A549 (cell line): ENCODE data around the gene FBLN1.

Experiments
- EP300 ChIP-seq, 2 experiments: fragments of >200 bp; sonication (Bioruptor Twin); formaldehyde crosslinking; IDR thresholded peaks; 2 replicates in 1 of 2; 3 replicates in 1 of 2; pipeline ENCODE4 v1.6.1; 2016 to 2017
- ESRRA ChIP-seq: fragments of 150-350 bp; IDR thresholded peaks from 2 replicates; pipeline ENCODE4 v1.6.1; 2014; ENCODE audit warnings: mild to moderate bottlenecking, low read length, borderline replicate concordance
- GATA3 ChIP-seq: IDR thresholded peaks from 2 replicates; pipeline ENCODE4 v1.6.1; 2012; ENCODE audit warnings: borderline replicate concordance
- KDM5A ChIP-seq: fragments of 200-600 bp; sonication (generic); IDR thresholded peaks from 2 replicates; pipeline ENCODE4 v1.6.1; 2016; ENCODE audit warnings: antibody characterized with exemption, mild to moderate bottlenecking
- MAFK ChIP-seq: fragments of 450-650 bp; IDR thresholded peaks from 2 replicates; pipeline ENCODE4 v1.6.1; 2014; ENCODE audit not compliant: partially characterized antibody
- POLR2A ChIP-seq: IDR thresholded peaks from 2 replicates; pipeline ENCODE4 v1.6.1; 2012; ENCODE audit warnings: mild to moderate bottlenecking, low read length
- POLR2AphosphoS2 ChIP-seq: conservative IDR thresholded peaks from 2 replicates; pipeline ENCODE4 v1.6.1; 2012; ENCODE audit warnings: low read length, improper control_type of control experiment, inconsistent platforms
- RCOR1 ChIP-seq: fragments of 150-350 bp; IDR thresholded peaks from 2 replicates; pipeline ENCODE4 v1.6.1; 2014; ENCODE audit warnings: antibody characterized with exemption, low read length, low read depth
- SMC3 ChIP-seq: fragments of >200 bp; sonication (Bioruptor Twin); formaldehyde crosslinking; IDR thresholded peaks from 3 replicates; pipeline ENCODE4 v1.6.1; 2018; ENCODE audit warnings: inconsistent platforms
- SREBF2 ChIP-seq: fragments of 450-650 bp; IDR thresholded peaks from 2 replicates; pipeline ENCODE4 v1.6.1; 2014; ENCODE audit warnings: mild to moderate bottlenecking, moderate library complexity
- TF ChIP-seq, protein P1 (sequence below): fragments of 200-600 bp; sonication (generic); IDR thresholded peaks from 2 replicates; pipeline ENCODE4 v1.6.1; 2016; ENCODE audit warnings: antibody characterized with exemption, mild to moderate bottlenecking, moderate library complexity
- TF ChIP-seq, protein P2 (sequence below): fragments of >200 bp; sonication (Bioruptor Twin); formaldehyde crosslinking; IDR thresholded peaks from 3 replicates; pipeline ENCODE4 v1.5.1; 2016
- TF ChIP-seq, protein P3 (sequence below): fragments of 150-350 bp; IDR thresholded peaks from 2 replicates; pipeline ENCODE4 v1.6.1; 2014; ENCODE audit warnings: low read depth, mild to moderate bottlenecking, low read length

DNA sequence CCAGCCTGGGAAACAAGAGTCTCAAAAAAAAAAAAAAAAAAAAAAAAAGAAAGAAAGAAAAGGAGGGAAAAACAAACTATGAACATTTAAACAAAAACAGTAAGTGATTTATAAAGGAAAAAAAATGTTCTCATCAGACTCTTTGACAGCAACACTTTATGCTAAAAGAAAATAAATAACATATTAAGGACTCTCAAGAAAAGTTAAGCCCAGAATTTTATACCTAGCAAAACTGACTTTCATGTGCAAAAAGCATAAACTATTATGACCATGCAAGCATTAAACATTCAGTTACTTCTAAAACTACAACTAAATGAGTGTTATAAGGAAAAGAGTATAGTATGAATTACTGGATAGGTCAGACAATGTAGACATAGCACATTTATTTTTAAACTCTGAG, 68.4 kb downstream of the FBLN1 start:
- no peak for TF ChIP-seq POLR2AphosphoS2
- TF ChIP-seq, protein P1, sequence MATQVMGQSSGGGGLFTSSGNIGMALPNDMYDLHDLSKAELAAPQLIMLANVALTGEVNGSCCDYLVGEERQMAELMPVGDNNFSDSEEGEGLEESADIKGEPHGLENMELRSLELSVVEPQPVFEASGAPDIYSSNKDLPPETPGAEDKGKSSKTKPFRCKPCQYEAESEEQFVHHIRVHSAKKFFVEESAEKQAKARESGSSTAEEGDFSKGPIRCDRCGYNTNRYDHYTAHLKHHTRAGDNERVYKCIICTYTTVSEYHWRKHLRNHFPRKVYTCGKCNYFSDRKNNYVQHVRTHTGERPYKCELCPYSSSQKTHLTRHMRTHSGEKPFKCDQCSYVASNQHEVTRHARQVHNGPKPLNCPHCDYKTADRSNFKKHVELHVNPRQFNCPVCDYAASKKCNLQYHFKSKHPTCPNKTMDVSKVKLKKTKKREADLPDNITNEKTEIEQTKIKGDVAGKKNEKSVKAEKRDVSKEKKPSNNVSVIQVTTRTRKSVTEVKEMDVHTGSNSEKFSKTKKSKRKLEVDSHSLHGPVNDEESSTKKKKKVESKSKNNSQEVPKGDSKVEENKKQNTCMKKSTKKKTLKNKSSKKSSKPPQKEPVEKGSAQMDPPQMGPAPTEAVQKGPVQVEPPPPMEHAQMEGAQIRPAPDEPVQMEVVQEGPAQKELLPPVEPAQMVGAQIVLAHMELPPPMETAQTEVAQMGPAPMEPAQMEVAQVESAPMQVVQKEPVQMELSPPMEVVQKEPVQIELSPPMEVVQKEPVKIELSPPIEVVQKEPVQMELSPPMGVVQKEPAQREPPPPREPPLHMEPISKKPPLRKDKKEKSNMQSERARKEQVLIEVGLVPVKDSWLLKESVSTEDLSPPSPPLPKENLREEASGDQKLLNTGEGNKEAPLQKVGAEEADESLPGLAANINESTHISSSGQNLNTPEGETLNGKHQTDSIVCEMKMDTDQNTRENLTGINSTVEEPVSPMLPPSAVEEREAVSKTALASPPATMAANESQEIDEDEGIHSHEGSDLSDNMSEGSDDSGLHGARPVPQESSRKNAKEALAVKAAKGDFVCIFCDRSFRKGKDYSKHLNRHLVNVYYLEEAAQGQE = no peak
- TF ChIP-seq, protein P2, sequence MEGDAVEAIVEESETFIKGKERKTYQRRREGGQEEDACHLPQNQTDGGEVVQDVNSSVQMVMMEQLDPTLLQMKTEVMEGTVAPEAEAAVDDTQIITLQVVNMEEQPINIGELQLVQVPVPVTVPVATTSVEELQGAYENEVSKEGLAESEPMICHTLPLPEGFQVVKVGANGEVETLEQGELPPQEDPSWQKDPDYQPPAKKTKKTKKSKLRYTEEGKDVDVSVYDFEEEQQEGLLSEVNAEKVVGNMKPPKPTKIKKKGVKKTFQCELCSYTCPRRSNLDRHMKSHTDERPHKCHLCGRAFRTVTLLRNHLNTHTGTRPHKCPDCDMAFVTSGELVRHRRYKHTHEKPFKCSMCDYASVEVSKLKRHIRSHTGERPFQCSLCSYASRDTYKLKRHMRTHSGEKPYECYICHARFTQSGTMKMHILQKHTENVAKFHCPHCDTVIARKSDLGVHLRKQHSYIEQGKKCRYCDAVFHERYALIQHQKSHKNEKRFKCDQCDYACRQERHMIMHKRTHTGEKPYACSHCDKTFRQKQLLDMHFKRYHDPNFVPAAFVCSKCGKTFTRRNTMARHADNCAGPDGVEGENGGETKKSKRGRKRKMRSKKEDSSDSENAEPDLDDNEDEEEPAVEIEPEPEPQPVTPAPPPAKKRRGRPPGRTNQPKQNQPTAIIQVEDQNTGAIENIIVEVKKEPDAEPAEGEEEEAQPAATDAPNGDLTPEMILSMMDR = no peak
- no peak for TF ChIP-seq SMC3
- TF ChIP-seq POLR2A = no peak
- TF ChIP-seq ESRRA = no peak
- no peak for TF ChIP-seq EP300 (IDR thresholded peaks at IDR 0.05)
- no peak for TF ChIP-seq KDM5A
- TF ChIP-seq SREBF2 = no peak
- no peak for TF ChIP-seq RCOR1
- TF ChIP-seq, protein P3, sequence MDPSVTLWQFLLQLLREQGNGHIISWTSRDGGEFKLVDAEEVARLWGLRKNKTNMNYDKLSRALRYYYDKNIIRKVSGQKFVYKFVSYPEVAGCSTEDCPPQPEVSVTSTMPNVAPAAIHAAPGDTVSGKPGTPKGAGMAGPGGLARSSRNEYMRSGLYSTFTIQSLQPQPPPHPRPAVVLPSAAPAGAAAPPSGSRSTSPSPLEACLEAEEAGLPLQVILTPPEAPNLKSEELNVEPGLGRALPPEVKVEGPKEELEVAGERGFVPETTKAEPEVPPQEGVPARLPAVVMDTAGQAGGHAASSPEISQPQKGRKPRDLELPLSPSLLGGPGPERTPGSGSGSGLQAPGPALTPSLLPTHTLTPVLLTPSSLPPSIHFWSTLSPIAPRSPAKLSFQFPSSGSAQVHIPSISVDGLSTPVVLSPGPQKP = no peak
- TF ChIP-seq GATA3 = no peak
- no peak for TF ChIP-seq MAFK
